ENCODE results near the gene MRPS30.
"Not testable (repeated sequence)": the region's sequence is repeated elsewhere in the genome, so short reads cannot be mapped to it uniquely, and the experiment has no call there.

Gene MRPS30

GRCh38 chr5:44808435-44809214 lies at the start of gene MRPS30:
TSS of gene MRPS30 (plus strand) at chr5:44808947. CDS start at chr5:44808963, 16 bp downstream.
- DNase-seq = peak; percentile 99

GRCh38 chr5:44769200-44769876 lies 39.4 kb upstream of the MRPS30 start:
- no peak for DNase-seq

- DNase-seq = no peak
Measured at GRCh38 chr5:44769877-44770209, 38.9 kb upstream of the MRPS30 start.

GRCh38 chr5:44770780-44771717 lies 37.7 kb upstream of the MRPS30 start:
- DNase-seq = peak; percentile 5

- not testable (repeated sequence) for DNase-seq
Measured at GRCh38 chr5:44772397-44772796, 36.4 kb upstream of the MRPS30 start.

- peak; percentile 52 for DNase-seq
Measured at GRCh38 chr5:44774279-44774880, 34.4 kb upstream of the MRPS30 start.

GRCh38 chr5:44779167-44779566 lies 29.6 kb upstream of the MRPS30 start:
- no peak for DNase-seq

- DNase-seq = no peak
Measured at GRCh38 chr5:44783634-44784315, 25.0 kb upstream of the MRPS30 start.

GRCh38 chr5:44787731-44788130 lies 21.0 kb upstream of the MRPS30 start:
- DNase-seq = no peak

GRCh38 chr5:44789372-44789995 lies 19.3 kb upstream of the MRPS30 start:
- peak; percentile 25 for DNase-seq

- not testable (repeated sequence) for DNase-seq
Measured at GRCh38 chr5:44792031-44792673, 16.6 kb upstream of the MRPS30 start.

- DNase-seq = no peak
Measured at GRCh38 chr5:44794371-44794770, 14.4 kb upstream of the MRPS30 start.

GRCh38 chr5:44795496-44795895 lies 13.3 kb upstream of the MRPS30 start:
- no peak for DNase-seq

- no peak for DNase-seq
Measured at GRCh38 chr5:44797841-44798240, 10.9 kb upstream of the MRPS30 start.

- DNase-seq = no peak
Measured at GRCh38 chr5:44801992-44802391, 6.8 kb upstream of the MRPS30 start.

- no peak for DNase-seq
Measured at GRCh38 chr5:44806608-44807007, 2.1 kb upstream of the MRPS30 start.

GRCh38 chr5:44807269-44807668 lies 1.5 kb upstream of the MRPS30 start:
- DNase-seq = peak; percentile 52

- DNase-seq = peak; percentile 59
Measured at GRCh38 chr5:44809215-44809955, 638 bp downstream of the MRPS30 start.

- no peak for DNase-seq
Measured at GRCh38 chr5:44809956-44810420, 1.2 kb downstream of the MRPS30 start.

- DNase-seq = no peak
Measured at GRCh38 chr5:44814761-44815160, 6.0 kb downstream of the MRPS30 start.
